Smooth muscle cell of trachea (primary cell): ENCODE measurements around the gene BSPH1. TPM values are rescaled to one million over a fixed set of nuclear protein-coding genes. Genes with fewer than 3 reads are reported as not detected.

Source experiments
- total RNA-seq: library from RNA; depleted of rRNA; stranded (reverse); fragments of >200 nt; gene quantifications from 2 replicates; pipeline ENCODE4 v1.2.1, GENCODE V29; 2014

BSPH1 gene
- total RNA-seq, result not detected in 2 replicates

GRCh38 chr19:47992070-47992469 is at the start of gene BSPH1:
Gene BSPH1 (minus strand): TSS chr19:47992170. CDS start chr19:47992081, 89 bp downstream.

GRCh38 chr19:47994209-47994802 is 2.3 kb upstream of the BSPH1 start, which contains the start of gene ELSPBP1:
Gene ELSPBP1 (plus strand): TSS chr19:47994632. CDS start chr19:48008668, 14,036 bp downstream.

Other genes with a start within 250 kb of the BSPH1 start
- gene NOP53, start 246.6 kb downstream of the BSPH1 start, total RNA-seq, result 71.7 and 79.7 TPM in 2 replicates
- gene SELENOW, start 213.5 kb downstream of the BSPH1 start, total RNA-seq, result 217 and 234 TPM in 2 replicates
- gene TPRX1, start 187.6 kb downstream of the BSPH1 start, total RNA-seq, result not detected in 2 replicates
- not detected in 2 replicates for gene CRX, start 170.2 kb downstream of the BSPH1 start, total RNA-seq
- not detected in 2 replicates for gene TPRX2, start 132.9 kb downstream of the BSPH1 start, total RNA-seq
- not detected in 2 replicates for gene SULT2A1, start 105.9 kb downstream of the BSPH1 start, total RNA-seq
- not detected in 2 replicates for gene ELSPBP1, start 2.5 kb upstream of the BSPH1 start, total RNA-seq
- gene CABP5, start 51.9 kb upstream of the BSPH1 start, total RNA-seq, result not detected in 2 replicates
- 4.7 and 27.1 TPM in 2 replicates for gene PLA2G4C, start 118.6 kb upstream of the BSPH1 start, total RNA-seq
- 16.2 and 45.7 TPM in 2 replicates for gene LIG1, start 178.2 kb upstream of the BSPH1 start, total RNA-seq
- gene ZSWIM9, start 178.5 kb upstream of the BSPH1 start, total RNA-seq, result 4.9 and 6.0 TPM in 2 replicates